ENCODE results near the gene SLC25A28. TPM values are rescaled to one million over a fixed set of nuclear protein-coding genes. Genes with fewer than 3 reads are reported as not detected.

Gene SLC25A28, protein sequence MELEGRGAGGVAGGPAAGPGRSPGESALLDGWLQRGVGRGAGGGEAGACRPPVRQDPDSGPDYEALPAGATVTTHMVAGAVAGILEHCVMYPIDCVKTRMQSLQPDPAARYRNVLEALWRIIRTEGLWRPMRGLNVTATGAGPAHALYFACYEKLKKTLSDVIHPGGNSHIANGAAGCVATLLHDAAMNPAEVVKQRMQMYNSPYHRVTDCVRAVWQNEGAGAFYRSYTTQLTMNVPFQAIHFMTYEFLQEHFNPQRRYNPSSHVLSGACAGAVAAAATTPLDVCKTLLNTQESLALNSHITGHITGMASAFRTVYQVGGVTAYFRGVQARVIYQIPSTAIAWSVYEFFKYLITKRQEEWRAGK
- 14.5 and 15.3 TPM in 2 replicates for total RNA-seq

GRCh38 chr10:99619851-99620710 lies at the start of gene SLC25A28:
SLC25A28 (minus strand) TSS chr10:99620439; CDS start chr10:99620335, 104 bp downstream.

DNA sequence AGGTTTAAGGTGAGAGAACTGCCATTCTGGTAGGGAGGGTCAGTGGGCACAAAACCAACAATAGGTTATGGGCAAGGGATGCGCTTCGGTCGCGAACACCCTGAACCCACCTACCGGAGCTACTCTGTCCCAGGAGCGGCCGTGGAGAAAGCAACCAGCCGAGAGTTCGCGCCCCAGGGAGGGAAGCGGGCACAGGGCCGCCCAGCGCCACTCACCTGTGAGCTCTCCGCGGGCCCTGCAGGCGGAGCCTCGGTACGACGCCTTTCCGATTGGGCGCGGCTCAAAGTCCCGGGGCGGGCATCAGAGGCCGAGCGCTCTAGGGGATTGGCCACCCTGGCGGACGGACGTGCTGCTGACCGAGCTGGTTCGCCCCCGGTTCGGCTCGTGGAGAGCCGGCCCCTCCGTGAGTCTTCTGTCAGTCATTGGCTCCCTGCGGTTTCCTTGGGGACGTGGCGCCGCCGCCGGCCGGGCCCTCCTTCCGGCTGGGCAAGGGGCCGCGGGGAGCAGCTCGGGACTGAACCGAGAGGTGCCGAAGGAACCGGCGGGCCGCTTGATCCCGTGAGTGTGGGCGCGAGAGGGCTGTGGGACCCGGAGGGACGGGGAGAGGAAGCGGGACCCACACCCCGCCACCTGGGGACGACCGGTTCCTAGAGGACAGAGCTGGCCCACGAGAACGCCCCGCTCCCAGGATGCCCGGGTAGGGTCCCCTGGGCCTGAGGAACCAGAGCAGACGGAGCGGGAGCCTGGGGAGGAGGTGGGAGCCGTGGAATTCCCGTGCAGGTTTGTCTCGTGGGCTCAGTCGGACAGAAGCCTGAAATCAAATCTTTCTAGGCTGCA lies 39.0 kb upstream of the SLC25A28 start, which contains the start of gene ENTPD7:
Gene ENTPD7 (plus strand): TSS at position 479 of the 837 bp plus-strand sequence. CDS start 448 bp downstream, outside the sequence.

Other genes starting within 250 kb of the SLC25A28 start
- gene GOT1, start 189.8 kb downstream of the SLC25A28 start, total RNA-seq, result 25.1 and 40.1 TPM in 2 replicates
- not detected in 2 replicates for gene NKX2-3, start 87.5 kb downstream of the SLC25A28 start, total RNA-seq
- gene ENTPD7, start 39.1 kb upstream of the SLC25A28 start, total RNA-seq, result 26.0 and 28.0 TPM in 2 replicates
- 20.9 and 25.2 TPM in 2 replicates for gene COX15, start 111.7 kb upstream of the SLC25A28 start, total RNA-seq
- gene CUTC, start 111.8 kb upstream of the SLC25A28 start, total RNA-seq, result 9.3 and 11.7 TPM in 2 replicates
- gene ABCC2, start 162.2 kb upstream of the SLC25A28 start, total RNA-seq, result 0.38 and 0.81 TPM in 2 replicates

All from mesangial cell (primary cell).